ENCODE data around the gene PPP2R2C. TPM values are rescaled to one million over a fixed set of nuclear protein-coding genes. Genes with fewer than 3 reads are reported as not detected.

Gene PPP2R2C
- total RNA-seq, 1 experiment from 2014 or later: 32.9 TPM

DNA sequence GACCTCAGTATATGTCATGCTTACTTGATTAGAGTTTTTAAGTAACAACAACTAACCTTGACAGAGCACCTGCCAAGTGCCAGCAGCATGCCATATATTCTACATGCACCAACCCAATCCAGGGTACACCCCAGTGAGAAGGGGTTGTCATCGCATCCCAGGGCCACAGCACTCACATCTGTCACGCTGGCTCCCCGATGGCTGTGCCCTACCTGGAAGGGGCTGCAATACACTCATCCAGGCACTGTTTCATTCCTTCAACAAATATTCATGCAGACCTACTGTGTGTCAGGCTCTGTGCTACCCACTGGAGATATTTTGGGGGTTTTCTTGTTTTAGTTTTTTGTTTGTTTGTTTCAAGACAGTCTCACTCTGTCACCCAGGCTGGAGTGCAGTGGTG is 49.5 kb downstream of the PPP2R2C start:
- no TSS peak for BruUV-seq (replicated peaks)
- H4K20me1 ChIP-seq (ENCODE audit: insufficient read depth): no peaks in the 10 kb centered on the region
- no peak overlapping the region for H3K9ac ChIP-seq (ENCODE audit: low read length)
- no peak overlapping the region for H3K4me3 ChIP-seq (replicated peaks in 1 of 2; ENCODE audit: low read depth in 1 of 2, low read length in 2 of 2)
- no peak overlapping the region for H3K4me2 ChIP-seq (ENCODE audit: low read length)
- no peaks in the 10 kb centered on the region for H3K36me3 ChIP-seq (ENCODE audit: control insufficient read depth in 1 of 2, insufficient read depth in 2 of 2, low read length in 2 of 2)
- ATAC-seq (no peak), DNase-seq (ENCODE audit: low read depth, low spot score) (no peak)
- H3K27ac ChIP-seq (ENCODE audit: low read depth, low read length): no peak overlapping the region
- TF ChIP-seq YY1 (IDR thresholded peaks at IDR 0.05; ENCODE audit: extremely low read depth, insufficient replicate concordance, low read depth, low read length) (no peak), POLR2A (IDR thresholded peaks at IDR 0.05; ENCODE audit: borderline replicate concordance, extremely low read depth, insufficient read depth, insufficient read length) (no peak), CEBPB (IDR thresholded peaks at IDR 0.05; ENCODE audit: low read depth) (no peak), SP1 (IDR thresholded peaks at IDR 0.05; ENCODE audit: low read depth) (no peak), FOSL1 (IDR thresholded peaks at IDR 0.05; ENCODE audit: low read depth) (no peak), TCF7L2 (IDR thresholded peaks at IDR 0.05; ENCODE audit: borderline replicate concordance, extremely low read depth, insufficient read depth, insufficient read length) (no peak), JUND (IDR thresholded peaks at IDR 0.05) (no peak), SRF (IDR thresholded peaks at IDR 0.05; ENCODE audit: low read depth) (no peak), EGR1 (IDR thresholded peaks at IDR 0.05; ENCODE audit: low read depth) (no peak)
- TF ChIP-seq, protein P1, sequence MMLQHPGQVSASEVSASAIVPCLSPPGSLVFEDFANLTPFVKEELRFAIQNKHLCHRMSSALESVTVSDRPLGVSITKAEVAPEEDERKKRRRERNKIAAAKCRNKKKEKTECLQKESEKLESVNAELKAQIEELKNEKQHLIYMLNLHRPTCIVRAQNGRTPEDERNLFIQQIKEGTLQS (IDR thresholded peaks at IDR 0.05): no peak
- TF ChIP-seq, protein P2, sequence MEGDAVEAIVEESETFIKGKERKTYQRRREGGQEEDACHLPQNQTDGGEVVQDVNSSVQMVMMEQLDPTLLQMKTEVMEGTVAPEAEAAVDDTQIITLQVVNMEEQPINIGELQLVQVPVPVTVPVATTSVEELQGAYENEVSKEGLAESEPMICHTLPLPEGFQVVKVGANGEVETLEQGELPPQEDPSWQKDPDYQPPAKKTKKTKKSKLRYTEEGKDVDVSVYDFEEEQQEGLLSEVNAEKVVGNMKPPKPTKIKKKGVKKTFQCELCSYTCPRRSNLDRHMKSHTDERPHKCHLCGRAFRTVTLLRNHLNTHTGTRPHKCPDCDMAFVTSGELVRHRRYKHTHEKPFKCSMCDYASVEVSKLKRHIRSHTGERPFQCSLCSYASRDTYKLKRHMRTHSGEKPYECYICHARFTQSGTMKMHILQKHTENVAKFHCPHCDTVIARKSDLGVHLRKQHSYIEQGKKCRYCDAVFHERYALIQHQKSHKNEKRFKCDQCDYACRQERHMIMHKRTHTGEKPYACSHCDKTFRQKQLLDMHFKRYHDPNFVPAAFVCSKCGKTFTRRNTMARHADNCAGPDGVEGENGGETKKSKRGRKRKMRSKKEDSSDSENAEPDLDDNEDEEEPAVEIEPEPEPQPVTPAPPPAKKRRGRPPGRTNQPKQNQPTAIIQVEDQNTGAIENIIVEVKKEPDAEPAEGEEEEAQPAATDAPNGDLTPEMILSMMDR (IDR thresholded peaks at IDR 0.05 in 2 of 3, conservative IDR thresholded peaks at IDR 0.05 in 1 of 3; ENCODE audit: borderline replicate concordance in 1 of 3, insufficient read depth in 1 of 3, low read depth in 2 of 3, low read length in 2 of 3): no peak
- TF ChIP-seq, protein P3, sequence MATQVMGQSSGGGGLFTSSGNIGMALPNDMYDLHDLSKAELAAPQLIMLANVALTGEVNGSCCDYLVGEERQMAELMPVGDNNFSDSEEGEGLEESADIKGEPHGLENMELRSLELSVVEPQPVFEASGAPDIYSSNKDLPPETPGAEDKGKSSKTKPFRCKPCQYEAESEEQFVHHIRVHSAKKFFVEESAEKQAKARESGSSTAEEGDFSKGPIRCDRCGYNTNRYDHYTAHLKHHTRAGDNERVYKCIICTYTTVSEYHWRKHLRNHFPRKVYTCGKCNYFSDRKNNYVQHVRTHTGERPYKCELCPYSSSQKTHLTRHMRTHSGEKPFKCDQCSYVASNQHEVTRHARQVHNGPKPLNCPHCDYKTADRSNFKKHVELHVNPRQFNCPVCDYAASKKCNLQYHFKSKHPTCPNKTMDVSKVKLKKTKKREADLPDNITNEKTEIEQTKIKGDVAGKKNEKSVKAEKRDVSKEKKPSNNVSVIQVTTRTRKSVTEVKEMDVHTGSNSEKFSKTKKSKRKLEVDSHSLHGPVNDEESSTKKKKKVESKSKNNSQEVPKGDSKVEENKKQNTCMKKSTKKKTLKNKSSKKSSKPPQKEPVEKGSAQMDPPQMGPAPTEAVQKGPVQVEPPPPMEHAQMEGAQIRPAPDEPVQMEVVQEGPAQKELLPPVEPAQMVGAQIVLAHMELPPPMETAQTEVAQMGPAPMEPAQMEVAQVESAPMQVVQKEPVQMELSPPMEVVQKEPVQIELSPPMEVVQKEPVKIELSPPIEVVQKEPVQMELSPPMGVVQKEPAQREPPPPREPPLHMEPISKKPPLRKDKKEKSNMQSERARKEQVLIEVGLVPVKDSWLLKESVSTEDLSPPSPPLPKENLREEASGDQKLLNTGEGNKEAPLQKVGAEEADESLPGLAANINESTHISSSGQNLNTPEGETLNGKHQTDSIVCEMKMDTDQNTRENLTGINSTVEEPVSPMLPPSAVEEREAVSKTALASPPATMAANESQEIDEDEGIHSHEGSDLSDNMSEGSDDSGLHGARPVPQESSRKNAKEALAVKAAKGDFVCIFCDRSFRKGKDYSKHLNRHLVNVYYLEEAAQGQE (IDR thresholded peaks at IDR 0.05; ENCODE audit: low read depth): no peak
- no peaks in the 10 kb centered on the region for H3K4me1 ChIP-seq (ENCODE audit: control insufficient read depth in 1 of 2, insufficient read depth in 2 of 2, low read length in 2 of 2)
- ChIA-PET POLR2A (no interaction called here), CTCF (no interaction called here), RAD21 (ENCODE audit: low non-redundant PET in 1 of 2, low total read pairs in 2 of 2, uncharacterized antibody in 2 of 2, unreplicated experiment in 2 of 2) (no interaction called here)
- H3K79me2 ChIP-seq (ENCODE audit: insufficient read depth, low read length): no peaks in the 10 kb centered on the region
- H3K9me3 ChIP-seq (ENCODE audit: control insufficient read depth in 1 of 2, insufficient read depth in 1 of 2, low read depth in 1 of 2, low read length in 2 of 2): no peaks in the 10 kb centered on the region
- no peaks in the 10 kb centered on the region for H3K27me3 ChIP-seq (ENCODE audit: insufficient read depth, low read length)
- no peak overlapping the region for H2AFZ ChIP-seq (ENCODE audit: low read depth, low read length, poor library complexity, severe bottlenecking)
- intact Hi-C loops (cut with micrococcal nuclease): no loop called here
- no peaks in the 10 kb centered on the region for H3K9me2 ChIP-seq (ENCODE audit: insufficient read depth)

Measured in HCT116 (cell line).